ENCODE results near the gene U2SURP. TPM values are rescaled to one million over a fixed set of nuclear protein-coding genes. Genes with fewer than 3 reads are reported as not detected.
"Not testable (repeated sequence)": the region's sequence is repeated elsewhere in the genome, so short reads cannot be mapped to it uniquely, and the experiment has no call there.

The U2SURP gene
- total RNA-seq, 1 donor from 2014 or later = 232 TPM

DNA sequence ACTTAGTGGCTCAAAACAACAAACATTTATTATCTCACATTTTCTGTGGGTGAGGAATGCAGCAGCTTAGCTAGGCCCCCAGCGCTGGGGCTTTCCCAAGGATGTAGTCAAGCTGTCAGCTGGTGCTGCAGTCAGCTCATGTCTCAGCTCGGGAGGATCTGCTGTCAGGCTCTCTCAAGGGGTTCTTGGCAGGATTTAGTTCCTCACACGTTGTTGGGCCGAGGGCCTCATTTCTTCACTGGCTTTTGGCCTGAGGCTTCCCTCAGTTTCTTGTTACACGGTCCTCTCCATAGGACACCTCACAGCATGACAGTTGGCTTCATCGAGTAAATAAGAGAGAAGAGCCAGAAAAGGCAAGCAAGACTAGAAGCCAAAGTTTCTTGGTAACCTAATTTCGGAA is 13.7 kb upstream of the U2SURP start:
- H4K20me1 ChIP-seq (ENCODE audit: low read depth) = no peaks in the 10 kb centered on the region
- H3K9me3 ChIP-seq (ENCODE audit: low read depth) = no peaks in the 10 kb centered on the region
- H3F3A ChIP-seq (ENCODE audit: low read depth) = peaks cover 9% of the 10 kb centered on the region
- H3K27me3 ChIP-seq = no peaks in the 10 kb centered on the region
- H3K27ac ChIP-seq = no peak overlapping the region
- H3K9me3 Mint-ChIP-seq = no peaks in the 10 kb centered on the region
- peak; percentile 28 for DNase-seq (ENCODE audit: low spot score)
- no peaks in the 10 kb centered on the region for H3K4me1 ChIP-seq
- H3K27me3 Mint-ChIP-seq (ENCODE audit: insufficient read depth, low read depth) = peaks cover 3% of the 10 kb centered on the region
- no peak overlapping the region for H3K4me3 ChIP-seq
- H3K79me2 ChIP-seq (ENCODE audit: low read depth) = no peaks in the 10 kb centered on the region
- peaks cover 7% of the 10 kb centered on the region for H3K4me1 Mint-ChIP-seq
- H3K27ac Mint-ChIP-seq = no peak overlapping the region
- no peak overlapping the region for H3K4me2 ChIP-seq
- no peaks in the 10 kb centered on the region for H3K36me3 Mint-ChIP-seq
- no peak overlapping the region for H3K9ac ChIP-seq
- H3K4me3 Mint-ChIP-seq = no peak overlapping the region
- no peaks in the 10 kb centered on the region for H3K36me3 ChIP-seq
- TF ChIP-seq EZH2 (IDR thresholded peaks at IDR 0.05) = no peak
- no peak for TF ChIP-seq EZH2phosphoT487 (IDR thresholded peaks at IDR 0.05)
- TF ChIP-seq, protein P1, sequence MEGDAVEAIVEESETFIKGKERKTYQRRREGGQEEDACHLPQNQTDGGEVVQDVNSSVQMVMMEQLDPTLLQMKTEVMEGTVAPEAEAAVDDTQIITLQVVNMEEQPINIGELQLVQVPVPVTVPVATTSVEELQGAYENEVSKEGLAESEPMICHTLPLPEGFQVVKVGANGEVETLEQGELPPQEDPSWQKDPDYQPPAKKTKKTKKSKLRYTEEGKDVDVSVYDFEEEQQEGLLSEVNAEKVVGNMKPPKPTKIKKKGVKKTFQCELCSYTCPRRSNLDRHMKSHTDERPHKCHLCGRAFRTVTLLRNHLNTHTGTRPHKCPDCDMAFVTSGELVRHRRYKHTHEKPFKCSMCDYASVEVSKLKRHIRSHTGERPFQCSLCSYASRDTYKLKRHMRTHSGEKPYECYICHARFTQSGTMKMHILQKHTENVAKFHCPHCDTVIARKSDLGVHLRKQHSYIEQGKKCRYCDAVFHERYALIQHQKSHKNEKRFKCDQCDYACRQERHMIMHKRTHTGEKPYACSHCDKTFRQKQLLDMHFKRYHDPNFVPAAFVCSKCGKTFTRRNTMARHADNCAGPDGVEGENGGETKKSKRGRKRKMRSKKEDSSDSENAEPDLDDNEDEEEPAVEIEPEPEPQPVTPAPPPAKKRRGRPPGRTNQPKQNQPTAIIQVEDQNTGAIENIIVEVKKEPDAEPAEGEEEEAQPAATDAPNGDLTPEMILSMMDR (IDR thresholded peaks at IDR 0.05) = no peak
- H2AFZ ChIP-seq (replicated peaks) = peak overlapping the region; percentile 70

DNA sequence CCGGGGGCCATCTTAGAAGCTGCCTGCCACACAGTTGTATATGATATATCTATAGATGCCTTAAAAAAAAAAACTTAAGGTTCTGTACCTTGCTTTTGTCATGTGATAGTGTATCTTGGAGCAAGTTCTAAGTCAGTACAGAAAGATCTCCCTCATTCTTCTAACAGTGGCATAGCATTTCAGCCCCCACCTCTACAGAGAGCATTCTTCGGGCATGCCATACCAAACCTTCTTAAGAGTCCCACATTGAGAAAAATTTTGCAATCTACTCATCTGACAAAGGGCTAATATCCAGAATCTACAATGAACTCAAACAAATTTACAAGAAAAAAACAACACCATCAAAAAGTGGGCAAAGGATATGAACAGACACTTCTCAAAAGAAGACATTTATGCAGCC is 13.1 kb upstream of the U2SURP start:
- not testable (repeated sequence) for H3K4me1 ChIP-seq; H3K4me3 Mint-ChIP-seq; H3K9me3 Mint-ChIP-seq; H3K79me2 ChIP-seq (ENCODE audit: low read depth); H3K27ac Mint-ChIP-seq; H3K36me3 Mint-ChIP-seq; H2AFZ ChIP-seq (replicated peaks); H3F3A ChIP-seq (ENCODE audit: low read depth); H3K4me1 Mint-ChIP-seq; H3K36me3 ChIP-seq; DNase-seq (ENCODE audit: low spot score); H3K27me3 ChIP-seq; H3K9me3 ChIP-seq (ENCODE audit: low read depth); H3K27me3 Mint-ChIP-seq (ENCODE audit: insufficient read depth, low read depth); H3K4me2 ChIP-seq; H3K4me3 ChIP-seq; H4K20me1 ChIP-seq (ENCODE audit: low read depth); H3K27ac ChIP-seq; H3K9ac ChIP-seq

DNA sequence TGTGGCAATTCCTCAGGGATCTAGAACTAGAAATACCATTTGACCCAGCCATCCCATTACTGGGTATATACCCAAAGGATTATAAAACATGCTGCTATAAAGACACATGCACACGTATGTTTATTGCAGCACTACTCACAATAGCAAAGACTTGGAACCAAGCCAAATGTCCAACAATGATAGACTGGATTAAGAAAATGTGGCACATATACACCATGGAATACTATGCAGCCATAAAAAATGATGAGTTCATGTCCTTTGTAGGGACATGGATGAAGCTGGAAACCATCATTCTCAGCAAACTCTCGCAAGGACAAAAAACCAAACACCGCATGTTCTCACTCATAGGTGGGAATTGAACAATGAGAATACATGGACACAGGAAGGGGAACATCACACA is 12.5 kb upstream of the U2SURP start:
- DNase-seq (ENCODE audit: low spot score); H3K4me3 Mint-ChIP-seq; H3K4me1 ChIP-seq; H4K20me1 ChIP-seq (ENCODE audit: low read depth); H3K27me3 Mint-ChIP-seq (ENCODE audit: insufficient read depth, low read depth); H3F3A ChIP-seq (ENCODE audit: low read depth); H3K36me3 ChIP-seq; H3K9me3 Mint-ChIP-seq; H3K27ac Mint-ChIP-seq; H3K9ac ChIP-seq; H3K4me2 ChIP-seq; H3K27me3 ChIP-seq; H3K36me3 Mint-ChIP-seq; H3K27ac ChIP-seq; H2AFZ ChIP-seq (replicated peaks); H3K4me3 ChIP-seq; H3K79me2 ChIP-seq (ENCODE audit: low read depth); H3K4me1 Mint-ChIP-seq; H3K9me3 ChIP-seq (ENCODE audit: low read depth): not testable (repeated sequence)

DNA sequence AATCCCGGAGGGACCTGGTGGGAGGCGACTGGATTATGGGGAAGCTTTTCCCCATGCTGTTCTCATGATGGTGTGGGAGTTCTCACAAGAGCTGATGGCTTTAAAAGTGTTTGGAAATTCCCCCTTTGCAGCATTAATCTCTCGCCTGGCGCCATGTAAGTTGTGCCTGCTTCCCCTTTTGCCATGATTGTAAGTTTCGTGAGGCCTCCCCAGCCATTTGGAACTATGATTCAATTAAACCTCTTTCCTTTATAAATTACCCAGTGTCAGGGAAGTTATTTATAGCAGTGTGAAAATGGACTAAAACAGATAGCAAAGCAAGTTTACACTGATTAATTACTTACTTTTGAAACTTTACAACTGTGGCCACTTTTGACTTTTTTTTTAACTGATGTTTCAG is 10.6 kb upstream of the U2SURP start:
- Mint-ChIP-seq H3K4me3 (no peak overlapping the region), H3K4me1 (peaks cover 6% of the 10 kb centered on the region), H3K27me3 (ENCODE audit: insufficient read depth, low read depth) (no peaks in the 10 kb centered on the region), H3K27ac (no peak overlapping the region), H3K36me3 (no peaks in the 10 kb centered on the region), H3K9me3 (no peaks in the 10 kb centered on the region)
- Histone ChIP-seq H3K9ac (no peak overlapping the region), H2AFZ (replicated peaks) (no peak overlapping the region), H3K27ac (no peak overlapping the region), H3K4me3 (no peak overlapping the region), H3K9me3 (ENCODE audit: low read depth) (no peaks in the 10 kb centered on the region), H3K4me1 (no peaks in the 10 kb centered on the region), H3K79me2 (ENCODE audit: low read depth) (no peaks in the 10 kb centered on the region), H3F3A (ENCODE audit: low read depth) (peaks cover 9% of the 10 kb centered on the region), H3K27me3 (no peaks in the 10 kb centered on the region), H3K4me2 (no peak overlapping the region), H3K36me3 (no peaks in the 10 kb centered on the region), H4K20me1 (ENCODE audit: low read depth) (no peaks in the 10 kb centered on the region)
- TF ChIP-seq EZH2phosphoT487 (IDR thresholded peaks at IDR 0.05) (no peak), EZH2 (IDR thresholded peaks at IDR 0.05) (no peak)
- TF ChIP-seq, protein P1 (IDR thresholded peaks at IDR 0.05) = no peak
- no peak for DNase-seq (ENCODE audit: low spot score)
